Smooth muscle cell (in vitro differentiated cells): Measurements from ENCODE around the gene CIAO2A. TPM values are rescaled to one million over a fixed set of nuclear protein-coding genes. Genes with fewer than 3 reads are reported as not detected.

Source experiments
- DNase-seq: peaks from one replicate; lab custom pipeline; 2025; ENCODE audit not compliant: unreplicated experiment; lab: John Stamatoyannopoulos, UW
- H2AFZ ChIP-seq: fragments of 200-600 bp; sonication (generic); 2 replicates; pipeline ENCODE4 v1.6.0; 2016; ENCODE audit warnings: antibody characterized with exemption, low read depth, mild to moderate bottlenecking
- H3F3A ChIP-seq: fragments of 200-600 bp; sonication (generic); 2 replicates; pipeline ENCODE4 v1.6.0; 2017; ENCODE audit warnings: antibody characterized with exemption, low read depth
- H3K27ac ChIP-seq: fragments of 200-600 bp; sonication (generic); 2 replicates; pipeline ENCODE4 v1.5.1; 2016; ENCODE audit warnings: low read depth, mild to moderate bottlenecking
- H3K27me3 ChIP-seq: fragments of 200-600 bp; sonication (generic); 2 replicates; pipeline ENCODE4 v1.6.1; 2016; ENCODE audit warnings: low read depth, mild to moderate bottlenecking
- H3K36me3 ChIP-seq: fragments of 200-600 bp; sonication (generic); 2 replicates; pipeline ENCODE4 v1.5.1; 2016; ENCODE audit warnings: low read depth
- H3K4me1 ChIP-seq: fragments of 200-600 bp; sonication (generic); 2 replicates; pipeline ENCODE4 v1.5.1; 2016; ENCODE audit warnings: low read depth
- H3K4me2 ChIP-seq: fragments of 200-600 bp; sonication (generic); 2 replicates; pipeline ENCODE4 v1.6.0; 2016; ENCODE audit warnings: mild to moderate bottlenecking
- H3K4me3 ChIP-seq: fragments of 200-600 bp; sonication (generic); 2 replicates; pipeline ENCODE4 v1.5.1; 2016; ENCODE audit warnings: mild to moderate bottlenecking
- H3K79me2 ChIP-seq: fragments of 200-600 bp; sonication (generic); 2 replicates; pipeline ENCODE4 v1.6.0; 2016; ENCODE audit warnings: low read depth, mild to moderate bottlenecking
- H3K9ac ChIP-seq: fragments of 200-600 bp; sonication (generic); 2 replicates; pipeline ENCODE4 v1.6.0; 2016; ENCODE audit warnings: low read depth
- H3K9me3 ChIP-seq: fragments of 200-600 bp; sonication (generic); replicated peaks from 2 replicates; pipeline ENCODE4 v1.5.1; 2016; ENCODE audit warnings: low read depth
- H4K20me1 ChIP-seq: fragments of 200-600 bp; sonication (generic); 2 replicates; pipeline ENCODE4 v1.6.0; 2016; ENCODE audit warnings: low read depth
- CTCF ChIP-seq: fragments of 200-600 bp; sonication (generic); IDR thresholded peaks from 2 replicates; pipeline ENCODE4 v1.5.1; 2017; ENCODE audit warnings: borderline replicate concordance, mild to moderate bottlenecking, antibody characterized with exemption; ENCODE audit not compliant: insufficient read depth, poor library complexity, severe bottlenecking
- WGBS: methylation state at CpG from one replicate; pipeline ENCODE4 v1.1.7; 2016; ENCODE audit warnings: low lambda C conversion rate; 5-methylcytosine and 5-hydroxymethylcytosine counted together
- polyA plus RNA-seq: library from polyadenylated mRNA; unstranded; fragments of >200 nt; fragmentation: Nextera tagmentation; extraction: Ambion mirVana; gene quantifications from 2 replicates; pipeline ENCODE4 v1.2.1, GENCODE V29; 2016
- total RNA-seq: library from RNA; depleted of rRNA; stranded (reverse); fragments of >200 nt; gene quantifications from 2 replicates; pipeline ENCODE4 v1.2.3, GENCODE V29; 2014

The CIAO2A gene
- total and polyA plus RNA-seq, 2 experiments from 2014 or later: 110 to 123 TPM

GRCh38 chr15:64133623-64134344, 40.1 kb upstream of the CIAO2A start:
- Histone ChIP-seq H3K36me3 (peaks cover 12% of the 10 kb centered on the region), H4K20me1 (no peaks in the 10 kb centered on the region), H3K79me2 (no peaks in the 10 kb centered on the region), H3F3A (no peaks in the 10 kb centered on the region), H3K4me2 (no peak overlapping the region), H3K9me3 (no peaks in the 10 kb centered on the region), H3K9ac (no peak overlapping the region), H3K27ac (no peak overlapping the region), H3K27me3 (no peaks in the 10 kb centered on the region), H2AFZ (no peak overlapping the region), H3K4me1 (no peaks in the 10 kb centered on the region), H3K4me3 (no peak overlapping the region)
- TF ChIP-seq CTCF: no peak
- 82% methylated on average over 10 of the region's 10 CpGs for WGBS
- no peak for DNase-seq

GRCh38 chr15:64132217-64132616, 38.6 kb upstream of the CIAO2A start:
- WGBS: 87% methylated on average over 4 of the region's 4 CpGs
- no peak overlapping the region for H3K27ac ChIP-seq
- H3K9ac ChIP-seq: no peak overlapping the region
- no peaks in the 10 kb centered on the region for H3K27me3 ChIP-seq
- H3F3A ChIP-seq: no peaks in the 10 kb centered on the region
- H3K9me3 ChIP-seq: no peaks in the 10 kb centered on the region
- no peaks in the 10 kb centered on the region for H4K20me1 ChIP-seq
- no peak for DNase-seq
- no peaks in the 10 kb centered on the region for H3K4me1 ChIP-seq
- H3K4me2 ChIP-seq: no peak overlapping the region
- peaks cover 22% of the 10 kb centered on the region for H3K36me3 ChIP-seq
- no peak overlapping the region for H2AFZ ChIP-seq
- H3K79me2 ChIP-seq: no peaks in the 10 kb centered on the region
- no peak for TF ChIP-seq CTCF
- no peak overlapping the region for H3K4me3 ChIP-seq

- Histone ChIP-seq H3K9ac (no peak overlapping the region), H3K27me3 (no peaks in the 10 kb centered on the region), H3K27ac (no peak overlapping the region), H3F3A (no peaks in the 10 kb centered on the region), H2AFZ (no peak overlapping the region), H4K20me1 (no peaks in the 10 kb centered on the region), H3K4me3 (no peak overlapping the region), H3K79me2 (no peaks in the 10 kb centered on the region), H3K36me3 (peaks cover 25% of the 10 kb centered on the region), H3K4me1 (no peaks in the 10 kb centered on the region), H3K4me2 (no peak overlapping the region), H3K9me3 (no peaks in the 10 kb centered on the region)
- DNase-seq: no peak
- 95% methylated on average over 7 of the region's 7 CpGs for WGBS
- TF ChIP-seq CTCF: no peak
These were observed 37.9 kb upstream of the CIAO2A start for GRCh38 chr15:64131547-64131946.

- WGBS: 98% methylated on average over 3 of the region's 3 CpGs
- no peak for TF ChIP-seq CTCF
- peaks cover 25% of the 10 kb centered on the region for H3K36me3 ChIP-seq
- H3K79me2 ChIP-seq: no peaks in the 10 kb centered on the region
- no peak overlapping the region for H2AFZ ChIP-seq
- H3K4me1 ChIP-seq: no peaks in the 10 kb centered on the region
- H3K4me2 ChIP-seq: no peak overlapping the region
- no peaks in the 10 kb centered on the region for H4K20me1 ChIP-seq
- no peaks in the 10 kb centered on the region for H3K27me3 ChIP-seq
- no peaks in the 10 kb centered on the region for H3F3A ChIP-seq
- DNase-seq: no peak
- H3K9ac ChIP-seq: no peak overlapping the region
- H3K9me3 ChIP-seq: no peaks in the 10 kb centered on the region
- H3K4me3 ChIP-seq: no peak overlapping the region
- no peak overlapping the region for H3K27ac ChIP-seq
These were observed 36.5 kb upstream of the CIAO2A start for GRCh38 chr15:64130159-64130558.
